ENCODE results near the gene SLC1A7. TPM values are rescaled to one million over a fixed set of nuclear protein-coding genes. Genes with fewer than 3 reads are reported as not detected.

SLC1A7 gene
- total and polyA plus RNA-seq, 2 of the 13 experiments (the other 11 are each of a cell fraction or from before 2014, with no cell fraction given): 0.04 to 2.0 TPM

DNA sequence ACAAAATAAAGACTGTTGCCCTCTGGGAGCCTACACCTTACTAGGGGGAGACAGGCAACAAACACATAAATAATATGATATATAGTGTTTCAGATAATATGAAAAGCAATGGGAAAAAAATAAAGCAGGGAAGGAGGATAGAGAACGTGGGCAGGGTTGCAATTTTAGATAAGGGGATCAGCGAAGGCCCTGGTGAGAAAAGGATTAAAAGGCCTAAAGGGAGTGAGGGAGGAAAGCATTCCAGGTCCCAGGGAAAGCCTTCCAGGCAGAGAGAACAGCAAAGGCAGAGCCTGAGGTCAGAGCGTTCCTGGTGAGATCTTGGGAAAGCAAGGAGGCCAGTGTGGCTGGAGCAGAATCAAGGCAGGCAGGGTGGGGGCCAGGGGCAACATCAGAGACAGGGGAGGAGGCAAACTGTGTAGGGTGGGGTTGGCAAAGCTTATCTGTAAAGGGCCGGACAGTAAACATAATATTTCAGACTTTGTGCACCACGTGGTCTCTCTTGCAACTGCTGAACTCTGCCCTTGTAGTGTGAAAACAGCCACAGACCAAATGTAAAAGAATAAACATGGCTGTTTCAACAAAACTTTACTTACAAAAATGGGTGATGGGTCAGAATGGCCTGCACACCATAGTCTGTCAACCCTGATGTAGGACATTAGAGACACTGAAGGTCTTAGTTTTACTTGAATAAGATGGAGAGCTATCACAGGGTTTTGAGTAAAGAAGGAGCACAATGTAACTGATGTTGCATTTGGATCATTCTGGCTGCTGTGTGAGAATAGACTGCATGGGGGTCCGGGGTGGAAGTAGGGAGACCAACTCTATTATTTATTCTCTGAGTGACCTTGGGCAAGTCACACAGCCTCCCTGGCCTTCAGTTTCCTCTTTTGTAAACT is 40.9 kb upstream of the SLC1A7 start (continued):
- no peak for TF ChIP-seq LCORL (IDR thresholded peaks at IDR 0.05)
- peak; percentile 95 for TF ChIP-seq LCORL (CRISPR knock-in tag; IDR thresholded peaks at IDR 0.05)
- TF ChIP-seq NFIB (CRISPR knock-in tag; IDR thresholded peaks at IDR 0.05; ENCODE audit: borderline replicate concordance): no peak
- no peak for TF ChIP-seq STAT5B (CRISPR knock-in tag; IDR thresholded peaks at IDR 0.05)
- no peak for TF ChIP-seq GLMP (CRISPR knock-in tag; IDR thresholded peaks at IDR 0.05; ENCODE audit: borderline replicate concordance)
- TF ChIP-seq KAT7 (CRISPR knock-in tag; IDR thresholded peaks at IDR 0.05; ENCODE audit: borderline replicate concordance): peak; percentile 71; the same call in 1 of the 2 replicates
- TF ChIP-seq NR2C2 (CRISPR knock-in tag; IDR thresholded peaks at IDR 0.05; ENCODE audit: borderline replicate concordance): peak; percentile 81; the same call in 1 of the 2 replicates
- 0 out of 2 replicates have a peak, but pooled peaks have one; percentile 47 for TF ChIP-seq RFXAP (CRISPR knock-in tag; IDR thresholded peaks at IDR 0.05; ENCODE audit: borderline replicate concordance)
- TF ChIP-seq ZNF788 (CRISPR knock-in tag; IDR thresholded peaks at IDR 0.05; ENCODE audit: borderline replicate concordance): peak; percentile 60; the same call in 1 of the 2 replicates
- peak; percentile 68; the same call in 1 of the 2 replicates for TF ChIP-seq HNF1B (CRISPR knock-in tag; IDR thresholded peaks at IDR 0.05)
- TF ChIP-seq, protein P1, sequence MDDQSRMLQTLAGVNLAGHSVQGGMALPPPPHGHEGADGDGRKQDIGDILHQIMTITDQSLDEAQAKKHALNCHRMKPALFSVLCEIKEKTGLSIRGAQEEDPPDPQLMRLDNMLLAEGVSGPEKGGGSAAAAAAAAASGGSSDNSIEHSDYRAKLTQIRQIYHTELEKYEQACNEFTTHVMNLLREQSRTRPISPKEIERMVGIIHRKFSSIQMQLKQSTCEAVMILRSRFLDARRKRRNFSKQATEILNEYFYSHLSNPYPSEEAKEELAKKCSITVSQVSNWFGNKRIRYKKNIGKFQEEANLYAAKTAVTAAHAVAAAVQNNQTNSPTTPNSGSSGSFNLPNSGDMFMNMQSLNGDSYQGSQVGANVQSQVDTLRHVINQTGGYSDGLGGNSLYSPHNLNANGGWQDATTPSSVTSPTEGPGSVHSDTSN (CRISPR knock-in tag; IDR thresholded peaks at IDR 0.05; ENCODE audit: borderline replicate concordance): no peak
- TF ChIP-seq ZNF614 (CRISPR knock-in tag; IDR thresholded peaks at IDR 0.05; ENCODE audit: borderline replicate concordance): 0 out of 2 replicates have a peak, but pooled peaks have one; percentile 71
- no peak for TF ChIP-seq DDIT3 (CRISPR knock-in tag; IDR thresholded peaks at IDR 0.05)
- TF ChIP-seq WIZ (CRISPR knock-in tag; IDR thresholded peaks at IDR 0.05): no peak
- TF ChIP-seq, protein P2, sequence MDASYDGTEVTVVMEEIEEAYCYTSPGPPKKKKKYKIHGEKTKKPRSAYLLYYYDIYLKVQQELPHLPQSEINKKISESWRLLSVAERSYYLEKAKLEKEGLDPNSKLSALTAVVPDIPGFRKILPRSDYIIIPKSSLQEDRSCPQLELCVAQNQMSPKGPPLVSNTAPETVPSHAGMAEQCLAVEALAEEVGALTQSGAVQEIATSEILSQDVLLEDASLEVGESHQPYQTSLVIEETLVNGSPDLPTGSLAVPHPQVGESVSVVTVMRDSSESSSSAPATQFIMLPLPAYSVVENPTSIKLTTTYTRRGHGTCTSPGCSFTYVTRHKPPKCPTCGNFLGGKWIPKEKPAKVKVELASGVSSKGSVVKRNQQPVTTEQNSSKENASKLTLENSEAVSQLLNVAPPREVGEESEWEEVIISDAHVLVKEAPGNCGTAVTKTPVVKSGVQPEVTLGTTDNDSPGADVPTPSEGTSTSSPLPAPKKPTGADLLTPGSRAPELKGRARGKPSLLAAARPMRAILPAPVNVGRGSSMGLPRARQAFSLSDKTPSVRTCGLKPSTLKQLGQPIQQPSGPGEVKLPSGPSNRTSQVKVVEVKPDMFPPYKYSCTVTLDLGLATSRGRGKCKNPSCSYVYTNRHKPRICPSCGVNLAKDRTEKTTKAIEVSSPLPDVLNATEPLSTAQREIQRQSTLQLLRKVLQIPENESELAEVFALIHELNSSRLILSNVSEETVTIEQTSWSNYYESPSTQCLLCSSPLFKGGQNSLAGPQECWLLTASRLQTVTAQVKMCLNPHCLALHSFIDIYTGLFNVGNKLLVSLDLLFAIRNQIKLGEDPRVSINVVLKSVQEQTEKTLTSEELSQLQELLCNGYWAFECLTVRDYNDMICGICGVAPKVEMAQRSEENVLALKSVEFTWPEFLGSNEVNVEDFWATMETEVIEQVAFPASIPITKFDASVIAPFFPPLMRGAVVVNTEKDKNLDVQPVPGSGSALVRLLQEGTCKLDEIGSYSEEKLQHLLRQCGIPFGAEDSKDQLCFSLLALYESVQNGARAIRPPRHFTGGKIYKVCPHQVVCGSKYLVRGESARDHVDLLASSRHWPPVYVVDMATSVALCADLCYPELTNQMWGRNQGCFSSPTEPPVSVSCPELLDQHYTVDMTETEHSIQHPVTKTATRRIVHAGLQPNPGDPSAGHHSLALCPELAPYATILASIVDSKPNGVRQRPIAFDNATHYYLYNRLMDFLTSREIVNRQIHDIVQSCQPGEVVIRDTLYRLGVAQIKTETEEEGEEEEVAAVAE (CRISPR knock-in tag; IDR thresholded peaks at IDR 0.05; ENCODE audit: borderline replicate concordance): no peak

Measured in HepG2 (cell line).